ENCODE measurements around the gene IGFBPL1.

IGFBPL1 gene

DNA sequence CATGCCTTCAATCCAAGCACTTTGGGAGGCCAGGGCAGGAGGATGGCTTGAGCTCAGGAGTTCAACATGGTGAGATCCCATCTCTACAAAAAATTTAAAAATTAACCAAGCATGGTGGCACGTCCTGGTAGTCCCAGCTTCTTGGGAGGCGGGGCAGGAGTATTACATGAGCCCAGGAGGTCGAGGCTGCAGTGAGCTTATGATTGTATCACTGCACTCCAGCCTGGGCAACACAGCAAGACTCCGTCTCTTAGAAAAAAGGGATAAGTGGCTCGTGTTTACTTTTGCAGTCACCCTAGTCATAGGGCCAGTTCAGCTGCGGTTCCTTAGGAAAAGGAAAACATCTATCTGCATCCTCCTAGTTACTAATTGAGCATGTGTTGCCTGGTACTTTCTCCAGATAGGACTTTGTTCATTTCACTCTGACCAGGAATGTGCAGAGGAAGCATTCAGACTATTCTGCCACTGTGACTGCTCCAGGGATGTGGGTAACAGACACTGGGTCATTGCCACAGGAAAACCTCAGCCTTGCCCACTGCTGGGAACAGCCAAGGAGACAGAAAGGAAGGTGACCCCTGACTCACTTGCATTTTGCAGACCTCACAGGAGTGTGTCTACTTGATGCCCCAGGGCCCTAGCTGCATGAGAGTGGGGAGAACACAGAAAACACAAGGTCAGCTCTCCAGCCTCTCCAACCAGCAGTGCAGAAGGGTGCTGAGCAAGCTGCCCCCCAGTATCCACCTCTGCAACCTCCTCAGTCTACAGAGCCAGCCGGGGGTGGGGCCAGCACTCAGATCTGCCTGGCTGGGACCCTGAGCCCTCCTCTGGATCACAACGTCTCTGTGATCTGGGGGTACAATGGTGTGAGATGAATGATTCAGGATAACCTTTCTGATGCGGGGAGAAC is 65.6 kb downstream of the IGFBPL1 start:
- no peak for DNase-seq (ENCODE audit: extremely low read depth, insufficient read length)
- TF ChIP-seq, protein P1, sequence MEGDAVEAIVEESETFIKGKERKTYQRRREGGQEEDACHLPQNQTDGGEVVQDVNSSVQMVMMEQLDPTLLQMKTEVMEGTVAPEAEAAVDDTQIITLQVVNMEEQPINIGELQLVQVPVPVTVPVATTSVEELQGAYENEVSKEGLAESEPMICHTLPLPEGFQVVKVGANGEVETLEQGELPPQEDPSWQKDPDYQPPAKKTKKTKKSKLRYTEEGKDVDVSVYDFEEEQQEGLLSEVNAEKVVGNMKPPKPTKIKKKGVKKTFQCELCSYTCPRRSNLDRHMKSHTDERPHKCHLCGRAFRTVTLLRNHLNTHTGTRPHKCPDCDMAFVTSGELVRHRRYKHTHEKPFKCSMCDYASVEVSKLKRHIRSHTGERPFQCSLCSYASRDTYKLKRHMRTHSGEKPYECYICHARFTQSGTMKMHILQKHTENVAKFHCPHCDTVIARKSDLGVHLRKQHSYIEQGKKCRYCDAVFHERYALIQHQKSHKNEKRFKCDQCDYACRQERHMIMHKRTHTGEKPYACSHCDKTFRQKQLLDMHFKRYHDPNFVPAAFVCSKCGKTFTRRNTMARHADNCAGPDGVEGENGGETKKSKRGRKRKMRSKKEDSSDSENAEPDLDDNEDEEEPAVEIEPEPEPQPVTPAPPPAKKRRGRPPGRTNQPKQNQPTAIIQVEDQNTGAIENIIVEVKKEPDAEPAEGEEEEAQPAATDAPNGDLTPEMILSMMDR (IDR thresholded peaks at IDR 0.05; ENCODE audit: insufficient read depth, low read length, poor library complexity, severe bottlenecking): no peak
- no peaks in the 10 kb centered on the region for H3K27me3 ChIP-seq (replicated peaks; ENCODE audit: control insufficient read depth, insufficient read depth, low read length)
- no peak overlapping the region for H3K4me3 ChIP-seq (replicated peaks; ENCODE audit: low read depth, low read length)
- no peaks in the 10 kb centered on the region for H3K36me3 ChIP-seq (ENCODE audit: control insufficient read depth, insufficient read depth, low read length)

DNA sequence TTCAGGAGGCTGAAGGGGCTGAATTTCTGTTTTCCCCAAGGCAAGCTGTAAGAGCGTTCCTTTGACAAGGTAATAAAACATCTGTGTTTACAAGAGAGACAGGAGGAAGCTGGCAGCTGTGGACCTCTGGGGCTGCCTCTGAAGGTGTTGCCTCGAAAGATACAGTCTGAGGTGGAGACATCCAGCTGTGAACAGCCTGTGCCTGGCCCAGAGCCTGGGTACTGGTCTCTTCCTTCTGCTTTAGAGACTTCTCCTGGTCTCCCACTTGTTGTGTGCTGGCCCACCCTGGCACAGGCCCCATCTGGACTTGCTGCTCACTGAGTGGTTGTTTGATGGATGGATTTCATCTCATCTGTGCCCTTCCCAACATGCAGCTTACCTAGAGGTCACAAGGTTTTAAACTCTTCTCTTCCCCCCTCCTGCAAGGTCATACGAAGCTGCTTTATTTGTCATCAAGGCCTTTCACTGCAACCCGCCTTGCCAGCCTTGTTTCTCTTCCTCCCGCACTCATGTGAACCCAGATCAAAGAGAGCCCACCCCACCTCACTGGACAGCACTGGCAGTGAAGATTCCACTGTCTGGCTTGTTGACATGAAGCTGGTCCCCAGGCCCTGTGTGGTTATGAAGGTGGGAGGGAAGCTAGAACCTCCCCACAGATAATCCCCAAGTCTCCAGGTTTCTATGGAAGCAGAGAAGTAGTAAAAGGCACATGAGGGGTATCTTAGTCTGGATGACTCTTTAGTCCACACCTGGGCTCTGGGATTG is 66.7 kb downstream of the IGFBPL1 start:
- no peak for DNase-seq (ENCODE audit: extremely low read depth, insufficient read length)
- no peaks in the 10 kb centered on the region for H3K27me3 ChIP-seq (replicated peaks; ENCODE audit: control insufficient read depth, insufficient read depth, low read length)
- TF ChIP-seq, protein P1 (IDR thresholded peaks at IDR 0.05; ENCODE audit: insufficient read depth, low read length, poor library complexity, severe bottlenecking): no peak
- no peak overlapping the region for H3K4me3 ChIP-seq (replicated peaks; ENCODE audit: low read depth, low read length)
- no peaks in the 10 kb centered on the region for H3K36me3 ChIP-seq (ENCODE audit: control insufficient read depth, insufficient read depth, low read length)

DNA sequence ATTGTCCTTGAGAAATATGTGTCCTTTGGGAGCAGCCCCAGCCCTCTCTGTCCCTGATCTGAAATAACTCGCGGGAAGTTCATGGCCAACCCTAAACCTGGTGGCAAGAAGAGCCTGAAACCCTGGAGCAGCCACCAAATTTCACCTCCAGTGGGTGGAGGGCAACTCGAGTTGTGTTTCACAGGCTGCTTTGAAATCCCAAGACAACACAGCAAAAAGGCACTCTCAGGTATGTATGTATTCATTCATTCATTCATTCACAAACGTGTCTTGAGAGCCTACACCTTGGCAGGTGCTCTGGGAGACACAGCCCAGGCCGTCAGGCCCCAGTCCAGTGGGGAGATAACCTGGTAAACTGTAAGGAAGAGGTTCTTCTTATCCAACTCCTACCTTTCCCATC is 67.4 kb downstream of the IGFBPL1 start:
- Histone ChIP-seq H3K27me3 (replicated peaks; ENCODE audit: control insufficient read depth, insufficient read depth, low read length) (no peaks in the 10 kb centered on the region), H3K36me3 (ENCODE audit: control insufficient read depth, insufficient read depth, low read length) (no peaks in the 10 kb centered on the region), H3K4me3 (replicated peaks; ENCODE audit: low read depth, low read length) (no peak overlapping the region)
- no peak for DNase-seq (ENCODE audit: extremely low read depth, insufficient read length)
- TF ChIP-seq, protein P1 (IDR thresholded peaks at IDR 0.05; ENCODE audit: insufficient read depth, low read length, poor library complexity, severe bottlenecking): no peak

Data from GM06990 (cell line).